HTERT RPE-1 (cell line): ENCODE results near the gene VPS35L.

ENCODE experiments used
- in situ Hi-C: fragments of 300-500 bp; cut with MboI; formaldehyde crosslinking; loops from 4 replicates; pipeline ENCODE4 v1.14.3; 2020; ENCODE audit warnings: low sequenced_read_pairs

VPS35L gene

GRCh38 chr16:19589771-19590302 is 34.3 kb downstream of the VPS35L start:
- in situ Hi-C loops, result no loop called here

GRCh38 chr16:19595043-19595767 is 39.7 kb downstream of the VPS35L start:
- in situ Hi-C loops, result no loop called here

GRCh38 chr16:19598805-19599510 is 43.5 kb downstream of the VPS35L start:
- in situ Hi-C loops, result no loop called here

- in situ Hi-C loops, result no loop called here
Observed at GRCh38 chr16:19599968-19600716, 44.6 kb downstream of the VPS35L start.

GRCh38 chr16:19601083-19601976 is 45.8 kb downstream of the VPS35L start:
- in situ Hi-C loops, result no loop called here

GRCh38 chr16:19604911-19605310 is 49.4 kb downstream of the VPS35L start:
- in situ Hi-C loops, result no loop called here

GRCh38 chr16:19605701-19606100 is 50.2 kb downstream of the VPS35L start:
- in situ Hi-C loops, result no loop called here

GRCh38 chr16:19607616-19608280 is 52.2 kb downstream of the VPS35L start:
- in situ Hi-C loops, result no loop called here

GRCh38 chr16:19609359-19609758 is 53.9 kb downstream of the VPS35L start:
- in situ Hi-C loops, result no loop called here

- in situ Hi-C loops, result no loop called here
Observed at GRCh38 chr16:19610200-19610599, 54.7 kb downstream of the VPS35L start.

GRCh38 chr16:19613834-19614233 is 58.3 kb downstream of the VPS35L start:
- in situ Hi-C loops, result no loop called here

GRCh38 chr16:19616241-19616640 is 60.7 kb downstream of the VPS35L start:
- in situ Hi-C loops, result no loop called here

GRCh38 chr16:19618876-19619275 is 63.4 kb downstream of the VPS35L start:
- in situ Hi-C loops, result no loop called here

GRCh38 chr16:19621445-19621844 is 65.9 kb downstream of the VPS35L start:
- in situ Hi-C loops, result no loop called here

- in situ Hi-C loops, result no loop called here
Observed at GRCh38 chr16:19625039-19625438, 69.5 kb downstream of the VPS35L start.

- in situ Hi-C loops, result no loop called here
Observed at GRCh38 chr16:19636436-19637267, 81.1 kb downstream of the VPS35L start.

GRCh38 chr16:19639986-19640421 is 84.5 kb downstream of the VPS35L start:
- in situ Hi-C loops, result no loop called here

- in situ Hi-C loops, result no loop called here
Observed at GRCh38 chr16:19642501-19642900, 87.0 kb downstream of the VPS35L start.

GRCh38 chr16:19644877-19645276 is 89.4 kb downstream of the VPS35L start:
- in situ Hi-C loops, result no loop called here
